ENCODE measurements around the gene SH3BGRL2. TPM values are rescaled to one million over a fixed set of nuclear protein-coding genes. Genes with fewer than 3 reads are reported as not detected.

Gene SH3BGRL2
- 3.0 and 3.7 TPM in 2 replicates for total RNA-seq

DNA sequence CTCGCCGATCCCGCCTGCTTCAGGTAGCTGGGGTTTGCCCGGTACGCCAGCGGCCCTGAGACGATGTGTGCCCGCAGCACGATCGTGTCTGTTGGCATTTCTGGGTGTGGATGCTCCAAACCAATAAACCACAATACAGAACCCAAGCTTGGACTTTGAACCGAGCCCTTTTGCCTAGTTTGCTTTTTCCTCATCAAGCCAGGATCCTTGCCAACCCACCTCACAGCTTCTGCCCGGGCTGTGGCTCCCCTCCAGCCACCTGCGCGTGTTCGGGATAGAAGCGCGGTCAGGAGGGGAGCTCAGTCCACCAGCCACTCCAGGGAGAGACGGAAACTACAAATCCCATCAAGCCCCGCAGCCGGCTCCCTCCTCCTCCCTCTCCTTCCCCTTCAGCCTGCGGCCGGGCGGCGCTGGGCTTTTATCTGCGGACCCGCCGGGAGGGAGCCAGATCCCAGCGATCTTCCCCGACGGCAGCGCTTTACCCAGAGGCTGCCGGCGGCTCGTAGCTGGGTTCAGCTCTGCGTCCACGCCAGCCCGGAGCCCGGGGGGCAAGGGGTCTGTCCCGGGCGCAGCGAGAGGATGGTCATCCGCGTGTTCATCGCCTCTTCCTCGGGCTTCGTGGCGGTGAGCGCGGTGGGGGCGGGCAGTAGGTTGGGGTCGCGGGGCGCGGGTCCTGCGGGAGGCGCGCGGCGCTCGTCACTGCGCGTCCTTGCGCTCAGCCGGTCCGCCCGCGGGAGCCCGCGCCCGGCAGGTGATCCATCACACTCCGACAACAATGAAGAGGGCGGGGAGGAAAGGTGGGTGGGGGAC is at the start of gene SH3BGRL2:
TSS of gene SH3BGRL2 (plus strand) at position 447 of the 810 bp plus-strand sequence. CDS start at position 580, 133 bp downstream.

Other genes with a start within 250 kb of the SH3BGRL2 start
- 2.2 and 2.9 TPM in 2 replicates for gene LCA5, start 93.9 kb upstream of the SH3BGRL2 start, total RNA-seq